Retinal pigment epithelial cell (primary cell): Measurements from ENCODE around the gene BMP15.

Experiments used
- DNase-seq: peaks from one replicate; pipeline ENCODE4 v3.0.0-alpha.2; 2010; ENCODE audit warnings: low read depth
- H3K4me3 ChIP-seq: 2 replicates; pipeline ENCODE4 v1.5.1; 2011; ENCODE audit warnings: mild to moderate bottlenecking, low read length, control low read depth, moderate library complexity
- CTCF ChIP-seq: conservative IDR thresholded peaks from 2 replicates; pipeline ENCODE4 v1.5.1; 2011; ENCODE audit warnings: low read depth, low read length, control low read depth, inconsistent platforms

Gene BMP15

GRCh38 chrX:50881028-50881427 is 29.5 kb upstream of the BMP15 start:
- DNase-seq = no peak
- TF ChIP-seq CTCF = no peak
- no peak overlapping the region for H3K4me3 ChIP-seq

- no peak for DNase-seq
- no peak for TF ChIP-seq CTCF
- H3K4me3 ChIP-seq = no peak overlapping the region
These were observed 21.7 kb upstream of the BMP15 start for GRCh38 chrX:50888884-50889283.

- TF ChIP-seq CTCF = no peak
- DNase-seq = no peak
- H3K4me3 ChIP-seq = no peak overlapping the region
These were observed 21.0 kb upstream of the BMP15 start for GRCh38 chrX:50889582-50889981.

GRCh38 chrX:50893047-50893446 is 17.5 kb upstream of the BMP15 start:
- no peak for TF ChIP-seq CTCF
- H3K4me3 ChIP-seq = no peak overlapping the region
- DNase-seq = no peak

DNA sequence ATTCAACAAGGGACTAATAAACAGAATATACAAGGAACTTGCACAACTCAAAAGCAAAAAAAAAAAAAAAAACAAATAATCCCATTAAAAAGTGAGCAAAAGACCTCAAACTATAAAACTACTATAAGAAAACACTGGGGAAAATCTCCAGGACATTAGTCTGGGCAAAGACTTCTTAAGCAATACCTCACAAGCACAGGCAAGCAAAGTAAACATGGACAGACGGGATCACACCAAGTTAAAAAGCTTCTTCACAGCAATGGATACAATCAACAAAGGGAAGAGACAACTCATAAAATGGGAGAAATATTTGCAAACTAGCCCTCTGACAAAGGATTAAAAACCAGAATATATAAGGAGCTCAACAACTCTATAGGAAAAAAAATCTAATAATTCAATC is 17.1 kb upstream of the BMP15 start:
- TF ChIP-seq CTCF = no peak
- no peak overlapping the region for H3K4me3 ChIP-seq

DNA sequence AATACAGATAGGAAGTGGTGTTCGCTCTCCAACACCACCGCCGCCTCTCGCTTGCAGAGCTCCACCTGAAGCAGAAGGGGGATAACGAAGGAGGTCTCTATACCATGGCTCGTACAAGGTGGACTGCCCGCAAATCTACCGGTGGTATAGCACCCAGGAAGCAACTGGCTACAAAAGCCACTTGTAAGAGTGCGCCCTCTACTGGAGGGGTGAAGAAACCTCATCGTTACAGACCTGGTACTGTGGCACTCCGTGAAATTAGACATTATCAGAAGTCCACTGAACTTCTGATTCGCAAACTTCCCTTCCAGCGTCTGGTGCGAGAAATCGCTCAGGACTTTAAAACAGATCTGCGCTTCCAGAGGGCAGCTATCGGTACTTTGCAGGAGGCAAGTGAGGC is 5.2 kb upstream of the BMP15 start:
- TF ChIP-seq CTCF = peak; percentile 39
- no peak for DNase-seq

More for the DNA sequence above, 17.1 kb upstream of the BMP15 start:
- no peak for DNase-seq

DNA sequence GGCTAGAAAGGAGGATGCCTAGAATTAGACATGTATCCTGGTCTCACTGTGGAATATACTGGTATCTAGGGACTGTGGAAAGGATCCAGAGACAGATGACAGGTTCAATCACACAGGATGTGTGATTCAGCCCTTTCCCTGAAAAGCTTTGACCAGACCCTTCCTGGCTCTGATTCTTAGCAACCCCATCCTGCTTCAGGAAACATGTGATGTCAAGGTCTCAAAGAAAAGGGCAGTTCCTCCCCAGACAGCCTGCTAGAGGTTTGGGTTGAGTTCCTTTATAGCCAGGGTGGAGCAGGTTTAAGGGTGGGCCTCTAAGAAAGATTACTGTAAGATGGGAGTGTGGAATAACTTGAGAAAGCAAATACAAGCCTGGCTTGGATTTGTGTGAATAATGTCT is 3.0 kb downstream of the BMP15 start:
- H3K4me3 ChIP-seq = no peak overlapping the region
- no peak for TF ChIP-seq CTCF
- DNase-seq = no peak

More for the DNA sequence above, 5.2 kb upstream of the BMP15 start:
- H3K4me3 ChIP-seq = no peak overlapping the region
